Psoas muscle (tissue), 8 donors: Measurements from ENCODE around the gene IGSF9B. TPM values are rescaled to one million over a fixed set of nuclear protein-coding genes. Genes with fewer than 3 reads are reported as not detected.
A peak's percentile ranks its signal among the peaks of the same experiment; 100 is the strongest.

ENCODE experiments used
- ATAC-seq, 4 donors: fragments of 200-7000 bp; cut with Tn5 transposase; one replicate each; pipeline ENCODE4 v1.9.1; 2020; ENCODE audit warnings: moderate library complexity in 3 of 4, mild to moderate bottlenecking in 2 of 4
- DNase-seq, 2 donors: peaks; one replicate each; pipeline ENCODE4 v3.0.0-alpha.2; 2020
- H3K27ac ChIP-seq: fragments of 200-600 bp; one replicate; pipeline ENCODE4 v1.8.0; 2022
- H3K27me3 ChIP-seq, 3 donors: fragments of 200-600 bp in 1 of 3; one replicate each; pipeline versions ENCODE4 v1.6.1 to v1.8.0; 2013 to 2022; ENCODE audit warnings: low read length in 2 of 3, mild to moderate bottlenecking in 2 of 3, moderate library complexity in 1 of 3; ENCODE audit not compliant: insufficient read depth in 3 of 3
- H3K36me3 ChIP-seq, 2 donors: fragments of 200-600 bp in 1 of 2; one replicate each; pipeline versions ENCODE4 v1.6.1 to v1.8.0; 2013 to 2022; ENCODE audit warnings: low read depth in 1 of 2, mild to moderate bottlenecking in 1 of 2, moderate library complexity in 1 of 2; ENCODE audit not compliant: insufficient read depth in 1 of 2
- H3K4me1 ChIP-seq: fragments of 200-600 bp; one replicate; pipeline ENCODE4 v1.8.0; 2022
- H3K4me3 ChIP-seq: fragments of 200-600 bp; one replicate; pipeline ENCODE4 v1.8.0; 2022; ENCODE audit warnings: mild to moderate bottlenecking
- H3K9me3 ChIP-seq: fragments of 200-600 bp; one replicate; pipeline ENCODE4 v1.8.0; 2022
- CTCF ChIP-seq: fragments of 200-600 bp; IDR thresholded peaks from one replicate; pipeline ENCODE4 v1.8.0; 2022; ENCODE audit warnings: antibody characterized with exemption
- WGBS, 3 donors: extraction: QIAGEN DNeasy Blood & Tissue Kit; methylation state at CpG; one replicate each; pipeline versions ENCODE4 v1.1.6 to v1.1.7; 2013; 5-methylcytosine and 5-hydroxymethylcytosine counted together
- intact Hi-C, 2 donors: fragments of 100-400 bp; cut with DNase I; formaldehyde crosslinking; loops; one replicate each; pipeline versions ENCODE4 v1.11.0 to v1.14.2; 2022
- polyA plus RNA-seq, 3 donors: library from polyadenylated mRNA; stranded (reverse); fragments of 200-250 nt; gene quantifications; one replicate each; pipeline ENCODE4 v1.2.3, GENCODE V29; 2013
- total RNA-seq, 4 donors: library from RNA; stranded (reverse); fragmentation: NEBNext Ultra II Directional in 2 of 4; extraction: Animal tissue kit (Norgen Biotek cat#: 25700) in 2 of 4; gene quantifications; one replicate each; pipeline versions ENCODE4 v1.2.1 to v1.2.4, GENCODE V29; 2021 to 2023
- donor health status: healthy with polysubstance abuse.
- donor health status: DM: no; HTN: no; CAD: no; lungs with moderate emphysema.
- donor health status: Bipolar disorder and iron deficiency.
- donor health status: healthy.
- donor health status: DM: yes; HTN: yes; CAD: no.
- donor health status: DM: no; HTN: no; CAD: no.
- donor health status: DM: no; HTN: no; CAD: no.
- donor health status: DM: yes; HTN: yes; CAD: no.

The IGSF9B gene
- total and polyA plus RNA-seq, 7 donors, result 0.56 to 3.4 (median 0.87) TPM

GRCh38 chr11:133965031-133965601 lies 8.3 kb upstream of the IGSF9B start:
- intact Hi-C loops, result loop anchor here in 1 of 2 donors (5.0 kb wide), 1 partner anchor 77 kb away; no protein-coding TSS in a partner anchor
- DNase-seq, result no peak
- Histone ChIP-seq H3K27ac (no peak overlapping the region), H3K27me3 (no peaks in the 10 kb centered on the region), H3K9me3 (no peaks in the 10 kb centered on the region), H3K4me1 (peaks cover 4% of the 10 kb centered on the region), H3K4me3 (no peak overlapping the region), H3K36me3 (no peaks in the 10 kb centered on the region)
- 48 to 61% (median 50%) methylated on average over 10 of the region's 10 CpGs for WGBS, 3 donors
- peak; percentile 55 to 73 (median 65) for ATAC-seq
- no peak for TF ChIP-seq CTCF

DNA sequence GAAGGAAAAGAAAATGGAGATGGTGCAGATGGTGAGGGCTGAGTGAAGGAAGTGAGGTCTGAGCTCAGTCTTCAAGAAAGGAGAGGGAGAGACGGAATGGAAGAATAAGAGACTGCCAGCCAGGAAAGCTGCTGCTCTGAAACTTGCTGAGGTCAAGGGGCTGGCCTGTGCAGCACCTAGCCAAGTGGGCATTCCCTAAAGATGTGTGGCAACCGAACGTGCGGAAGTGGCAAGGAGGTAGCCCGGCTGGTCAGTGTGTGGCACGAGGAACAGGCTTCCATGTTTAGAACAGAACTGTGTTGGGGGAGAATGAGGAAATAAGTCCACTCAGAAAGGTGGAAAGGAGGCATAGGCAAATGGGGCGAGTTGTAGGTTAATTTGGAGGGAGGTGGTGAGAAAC lies 7.6 kb upstream of the IGSF9B start:
- TF ChIP-seq CTCF, result no peak
- intact Hi-C loops, result no loop called here

GRCh38 chr11:133961890-133962289 lies 5.1 kb upstream of the IGSF9B start:
- ATAC-seq, result no peak
- no peak overlapping the region for H3K4me3 ChIP-seq
- intact Hi-C loops, result no loop called here
- peaks cover 4% of the 10 kb centered on the region for H3K4me1 ChIP-seq
- H3K27me3 ChIP-seq, result no peaks in the 10 kb centered on the region
- 85 to 90% (median 86%) methylated on average over 8 of the region's 8 CpGs for WGBS, 3 donors
- no peak overlapping the region for H3K27ac ChIP-seq
- no peaks in the 10 kb centered on the region for H3K36me3 ChIP-seq
- no peak for DNase-seq
- no peak for TF ChIP-seq CTCF
- no peaks in the 10 kb centered on the region for H3K9me3 ChIP-seq

More for the DNA sequence above, 7.6 kb upstream of the IGSF9B start:
- DNase-seq (no peak), ATAC-seq (no peak)
- 93 to 94% (median 93%) methylated on average over 7 of the region's 7 CpGs for WGBS, 3 donors
- Histone ChIP-seq H3K36me3 (no peaks in the 10 kb centered on the region), H3K9me3 (no peaks in the 10 kb centered on the region), H3K4me3 (no peak overlapping the region), H3K27me3 (no peaks in the 10 kb centered on the region), H3K4me1 (peaks cover 4% of the 10 kb centered on the region), H3K27ac (no peak overlapping the region)

- H3K27me3 ChIP-seq, result peaks cover 0 to 24% (median 0%) of the 10 kb centered on the region in 3 donors
- TF ChIP-seq CTCF, result no peak
- no peak overlapping the region for H3K27ac ChIP-seq
- no peak overlapping the region for H3K4me3 ChIP-seq
- H3K9me3 ChIP-seq, result no peaks in the 10 kb centered on the region
- intact Hi-C loops, result no loop called here
- ATAC-seq (no peak), DNase-seq (no peak)
- H3K36me3 ChIP-seq, result no peaks in the 10 kb centered on the region
- peaks cover 15% of the 10 kb centered on the region for H3K4me1 ChIP-seq
- 43 to 54% (median 46%) methylated on average over 7 of the region's 7 CpGs for WGBS, 3 donors
These were observed 1.1 kb upstream of the IGSF9B start for GRCh38 chr11:133957900-133958299.

- DNase-seq (no peak), ATAC-seq (peak in 1 of 4 donors; percentile 6)
- Histone ChIP-seq H3K27ac (no peak overlapping the region), H3K27me3 (peaks cover 0 to 24% (median 0%) of the 10 kb centered on the region in 3 donors), H3K36me3 (no peaks in the 10 kb centered on the region), H3K4me3 (peak overlapping the region; percentile 82), H3K9me3 (no peaks in the 10 kb centered on the region), H3K4me1 (peaks cover 29% of the 10 kb centered on the region)
- peak; percentile 1 for TF ChIP-seq CTCF
- WGBS, 3 donors, result 0 to 1% (median 0%) methylated on average over 6 to 58 of the region's 58 CpGs
- intact Hi-C loops, result no loop called here
These were observed 785 bp downstream of the IGSF9B start for GRCh38 chr11:133955945-133956421.
